Small intestine (tissue), 7 donors: ENCODE data around the gene CAMK1D. TPM values are rescaled to one million over a fixed set of nuclear protein-coding genes. Genes with fewer than 3 reads are reported as not detected.

ENCODE experiments used
- DNase-seq, 2 donors: peaks; one replicate each; pipeline versions ENCODE4 v3.0.0 to v3.0.0-alpha.2; 2013
- FAIRE-seq: peaks from 2 replicates; lab custom pipeline; 2012; peaks lifted over from hg19 to GRCh38; lab: Jason Lieb, UNC
- H3K27ac ChIP-seq, 3 donors: one replicate each; pipeline ENCODE4 v1.5.1; 2013; ENCODE audit warnings: low read length in 2 of 3, mild to moderate bottlenecking in 2 of 3, control low read depth in 1 of 3, inconsistent platforms in 1 of 3, low read depth in 1 of 3, moderate library complexity in 1 of 3
- H3K27me3 ChIP-seq, 3 donors: one replicate each; pipeline ENCODE4 v1.6.1; 2013; ENCODE audit warnings: low read length in 3 of 3, inconsistent platforms in 1 of 3; ENCODE audit not compliant: control insufficient read depth in 3 of 3, insufficient read depth in 3 of 3
- H3K36me3 ChIP-seq, 3 donors: one replicate each; pipeline ENCODE4 v1.6.1; 2013; ENCODE audit warnings: low read length in 3 of 3, inconsistent platforms in 1 of 3, low read depth in 1 of 3, mild to moderate bottlenecking in 1 of 3, moderate library complexity in 1 of 3; ENCODE audit not compliant: control insufficient read depth in 3 of 3, insufficient read depth in 2 of 3
- H3K4me1 ChIP-seq, 3 donors: one replicate each; pipeline ENCODE4 v1.6.1; 2013; ENCODE audit warnings: low read length in 2 of 3, inconsistent platforms in 1 of 3, low read depth in 1 of 3, mild to moderate bottlenecking in 1 of 3, moderate library complexity in 1 of 3; ENCODE audit not compliant: control insufficient read depth in 3 of 3, insufficient read depth in 2 of 3
- H3K4me3 ChIP-seq, 3 donors: one replicate each; pipeline ENCODE4 v1.5.1; 2013; ENCODE audit warnings: low read length in 3 of 3, control low read depth in 1 of 3, inconsistent platforms in 1 of 3, low read depth in 1 of 3, mild to moderate bottlenecking in 1 of 3, moderate library complexity in 1 of 3
- H3K9me3 ChIP-seq, 2 donors: one replicate each; pipeline ENCODE4 v1.6.1; 2013; ENCODE audit warnings: low read depth in 1 of 2, low read length in 1 of 2; ENCODE audit not compliant: control insufficient read depth in 2 of 2, insufficient read depth in 1 of 2
- WGBS, 3 donors: extraction: QIAGEN DNeasy Blood & Tissue Kit; methylation state at CpG; one replicate each; pipeline ENCODE4 v1.1.7; 2013; 5-methylcytosine and 5-hydroxymethylcytosine counted together
- polyA plus RNA-seq, 4 donors: library from polyadenylated mRNA; stranded (reverse) in 3 of 4; unstranded in 1 of 4; fragments of 200-250 nt in 3 of 4; fragments of 120-200 nt in 1 of 4; gene quantifications; one replicate each; pipeline versions ENCODE4 v1.2.1 to v1.2.3, GENCODE V29; 2013
- donor health status: healthy with polysubstance abuse.
- donor health status: control.
- donor health status: control.
- donor health status: Bipolar disorder and iron deficiency.
- donor health status: healthy.

Gene CAMK1D
- polyA plus RNA-seq, 4 donors = 0.45 to 9.7 (median 3.8) TPM

DNA sequence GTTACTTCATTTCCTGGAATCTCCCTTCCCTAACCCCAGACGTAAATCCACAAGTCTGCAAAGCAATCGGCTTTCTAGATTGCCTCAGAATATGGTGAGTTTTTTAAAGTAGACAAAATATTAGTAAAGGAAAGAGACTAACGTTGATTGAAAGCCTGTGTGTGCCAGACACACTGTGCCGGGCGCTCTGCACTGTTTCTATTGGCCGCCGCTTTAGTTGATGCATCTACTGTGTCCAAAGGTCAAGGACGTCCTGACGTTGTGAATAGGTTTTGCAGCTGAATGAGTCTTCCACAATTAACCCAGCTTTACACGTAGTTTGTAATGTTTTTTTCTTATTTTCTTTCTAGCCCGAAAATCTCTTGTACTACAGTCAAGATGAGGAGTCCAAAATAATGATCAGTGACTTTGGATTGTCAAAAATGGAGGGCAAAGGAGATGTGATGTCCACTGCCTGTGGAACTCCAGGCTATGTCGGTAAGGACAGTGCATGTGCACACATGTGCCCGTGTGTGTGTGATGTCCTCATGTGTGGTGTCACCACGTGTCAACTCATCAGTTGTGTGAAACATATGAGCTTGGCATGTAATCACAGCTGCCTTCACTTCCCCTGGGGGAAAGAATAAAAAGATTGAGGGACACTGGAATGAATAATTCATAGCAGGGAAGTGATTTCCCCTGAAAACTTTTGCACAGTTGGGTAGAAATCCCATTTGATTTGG lies 420.1 kb downstream of the CAMK1D start:
- DNase-seq (peak; percentile 10 to 34), FAIRE-seq (no peak)
- Histone ChIP-seq H3K27ac (no peak overlapping the region), H3K36me3 (peaks cover 0 to 2% (median 0%) of the 10 kb centered on the region in 3 donors), H3K4me3 (no peak overlapping the region), H3K9me3 (no peaks in the 10 kb centered on the region), H3K4me1 (no peaks in the 10 kb centered on the region), H3K27me3 (no peaks in the 10 kb centered on the region)
- WGBS, 3 donors = 72 to 77% (median 77%) methylated on average over 14 of the region's 14 CpGs

DNA sequence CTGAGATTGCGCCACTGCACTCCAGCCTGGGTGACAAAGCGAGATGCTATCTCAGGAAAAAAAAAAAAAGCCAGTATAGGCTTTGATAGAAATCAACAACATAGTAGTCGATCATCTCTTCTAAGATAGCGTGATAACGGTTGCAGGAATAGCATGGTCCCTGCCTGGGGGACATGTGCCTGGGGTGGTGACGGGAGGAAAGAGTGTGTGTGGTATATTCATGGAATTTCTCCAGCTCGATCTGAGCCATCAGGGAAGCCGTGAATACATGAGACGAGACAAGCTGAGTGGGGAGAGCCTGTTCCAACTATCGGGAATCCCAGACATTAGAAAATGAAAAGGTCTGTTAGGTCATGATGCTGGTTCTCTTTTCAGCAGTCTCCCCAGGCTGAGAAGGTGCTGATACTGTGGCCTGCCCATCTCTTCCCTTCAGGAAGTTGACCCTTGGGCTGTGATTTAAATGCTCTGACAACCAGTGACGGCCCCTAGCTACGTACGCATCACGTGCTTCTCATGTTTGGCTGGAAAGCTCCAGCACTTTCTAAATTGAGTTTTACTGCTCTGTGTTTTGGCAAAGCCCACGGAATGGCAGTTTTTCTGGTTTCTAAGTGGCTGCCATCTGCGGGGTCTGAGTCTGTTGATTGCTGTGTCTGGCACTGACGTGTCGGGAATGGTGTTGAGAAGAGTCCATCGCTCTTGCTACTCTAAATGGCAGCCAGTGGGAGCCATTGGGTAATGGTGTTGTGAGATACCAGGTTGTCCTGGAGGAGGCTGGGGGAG lies 422.8 kb downstream of the CAMK1D start:
- DNase-seq = no peak
- no peak overlapping the region for H3K4me3 ChIP-seq
- no peak for FAIRE-seq
- WGBS, 3 donors = 93 to 96% (median 93%) methylated on average over 19 of the region's 19 CpGs
- H3K27me3 ChIP-seq = no peaks in the 10 kb centered on the region
- no peaks in the 10 kb centered on the region for H3K4me1 ChIP-seq
- H3K27ac ChIP-seq = no peak overlapping the region
- no peaks in the 10 kb centered on the region for H3K9me3 ChIP-seq
- H3K36me3 ChIP-seq = peaks cover 0 to 2% (median 0%) of the 10 kb centered on the region in 3 donors

DNA sequence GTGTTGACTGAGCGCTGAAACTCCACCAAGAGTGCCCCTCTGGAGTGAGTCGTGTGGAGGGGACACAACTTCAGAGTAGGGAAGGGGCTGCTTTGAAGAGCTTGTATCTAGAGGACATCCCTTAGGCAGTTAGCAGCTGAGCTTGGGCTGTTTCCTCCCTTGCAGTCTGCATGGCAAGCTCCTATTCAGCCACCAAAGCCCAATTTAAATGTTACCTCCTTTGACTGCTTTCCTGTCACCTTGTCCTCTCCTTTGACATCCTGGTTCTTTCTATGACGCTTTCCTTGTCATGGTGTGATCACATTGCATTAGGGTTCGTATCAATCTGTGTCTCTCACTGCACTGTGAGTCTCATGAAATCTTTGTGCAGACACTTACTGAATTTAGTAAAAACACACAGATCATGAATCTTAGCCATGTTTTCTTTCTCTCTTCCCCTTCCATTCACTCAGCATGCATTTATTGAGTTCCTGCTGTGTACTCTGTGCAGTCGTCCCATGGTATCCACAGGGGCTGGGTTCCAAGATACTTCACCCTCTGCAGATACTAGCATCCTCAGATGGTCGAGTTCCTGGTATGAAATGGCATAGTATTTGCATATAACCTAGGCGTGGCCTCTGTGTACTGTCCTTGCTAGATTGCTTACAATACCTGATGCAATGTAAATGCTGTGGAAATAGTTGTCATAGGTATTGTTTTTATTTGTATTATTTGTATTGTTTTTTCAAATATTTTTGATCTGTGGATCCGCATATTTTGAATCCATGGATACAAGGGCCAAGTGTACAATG lies 423.6 kb downstream of the CAMK1D start:
- WGBS, 3 donors = 76 to 86% (median 77%) methylated on average over 8 of the region's 8 CpGs
- no peak overlapping the region for H3K27ac ChIP-seq
- peaks cover 0 to 2% (median 0%) of the 10 kb centered on the region in 3 donors for H3K36me3 ChIP-seq
- H3K4me3 ChIP-seq = no peak overlapping the region
- DNase-seq = peak in 1 of 2 donors; percentile 17
- no peaks in the 10 kb centered on the region for H3K9me3 ChIP-seq
- H3K27me3 ChIP-seq = no peaks in the 10 kb centered on the region
- H3K4me1 ChIP-seq = no peaks in the 10 kb centered on the region
- FAIRE-seq = no peak

DNA sequence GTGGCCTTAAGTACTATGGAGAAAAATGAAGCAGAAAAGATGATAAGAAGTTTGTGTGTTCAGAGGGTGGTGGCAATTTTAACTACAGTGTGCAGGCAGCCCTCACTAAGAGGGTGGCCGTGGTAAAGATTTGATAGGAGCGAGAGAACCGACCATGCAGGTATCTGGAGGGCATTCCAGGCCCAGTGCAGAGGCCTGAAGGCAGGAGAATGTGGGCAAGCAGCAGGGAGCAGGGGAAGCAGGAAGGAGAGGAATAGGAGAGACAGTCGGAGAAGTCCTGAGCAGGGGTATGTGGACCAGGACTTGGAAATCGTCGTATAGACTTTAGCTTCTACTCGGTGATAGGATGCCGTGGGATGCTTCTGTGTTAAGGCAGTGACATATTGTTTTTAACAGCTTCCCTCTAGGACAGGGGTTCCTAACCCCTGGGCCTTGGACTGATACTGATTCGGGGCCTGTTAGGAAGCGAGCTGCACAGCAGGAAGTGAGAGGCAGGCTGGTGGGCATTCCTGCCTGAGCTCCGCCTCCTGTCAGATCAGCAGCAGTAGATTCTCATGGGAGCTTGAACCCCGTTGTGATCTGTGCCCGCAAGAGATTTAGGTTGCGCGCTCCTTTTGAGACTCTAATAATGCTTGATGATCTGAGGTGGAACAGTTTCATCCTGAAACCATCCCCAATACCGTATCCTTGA lies 425.0 kb downstream of the CAMK1D start:
- Histone ChIP-seq H3K4me1 (no peaks in the 10 kb centered on the region), H3K36me3 (peaks cover 0 to 2% (median 0%) of the 10 kb centered on the region in 3 donors), H3K4me3 (no peak overlapping the region), H3K27me3 (no peaks in the 10 kb centered on the region), H3K27ac (no peak overlapping the region), H3K9me3 (no peaks in the 10 kb centered on the region)
- FAIRE-seq (no peak), DNase-seq (no peak)
- 75 to 88% (median 86%) methylated on average over 16 of the region's 16 CpGs for WGBS, 3 donors

DNA sequence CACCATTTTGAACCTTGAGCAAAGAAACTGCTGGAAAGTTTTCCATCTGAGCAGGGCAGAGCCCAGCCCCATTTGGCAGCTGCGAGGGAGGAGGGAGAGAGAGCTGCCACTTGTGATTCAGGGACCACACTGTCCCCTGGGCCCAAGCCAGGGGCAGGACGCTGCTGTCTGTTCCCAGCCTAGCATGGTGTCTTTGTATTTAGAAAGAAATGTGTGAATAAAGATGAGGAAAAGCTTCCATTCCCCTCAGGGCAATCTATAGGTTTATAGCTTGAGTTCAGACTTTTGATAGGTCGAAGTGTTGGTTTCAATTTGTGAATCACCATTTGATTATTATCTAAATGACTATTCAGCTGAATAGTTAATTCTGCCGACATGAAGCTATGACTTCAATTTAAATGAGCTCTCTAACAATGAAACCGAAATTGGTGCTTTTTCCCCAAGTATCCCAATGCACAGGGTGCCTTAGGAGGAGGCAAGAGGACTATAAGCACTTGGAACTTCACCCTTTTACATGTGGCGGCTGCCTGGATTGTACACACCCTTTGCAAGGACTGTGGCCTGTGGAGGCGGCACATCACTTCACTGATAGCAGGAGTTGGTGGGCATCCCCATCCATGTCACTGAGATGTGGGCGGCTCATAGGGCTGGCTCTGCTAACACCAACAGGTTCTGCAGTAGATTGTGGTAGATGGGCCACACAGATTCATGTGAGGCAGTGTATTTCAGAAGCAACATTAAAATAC lies 428.7 kb downstream of the CAMK1D start:
- 73 to 81% (median 76%) methylated on average over 8 of the region's 8 CpGs for WGBS, 3 donors
- Histone ChIP-seq H3K4me3 (no peak overlapping the region), H3K9me3 (no peaks in the 10 kb centered on the region), H3K27me3 (no peaks in the 10 kb centered on the region), H3K27ac (no peak overlapping the region), H3K36me3 (peaks cover 0 to 5% (median 0%) of the 10 kb centered on the region in 3 donors), H3K4me1 (no peaks in the 10 kb centered on the region)
- no peak for FAIRE-seq
- no peak for DNase-seq

DNA sequence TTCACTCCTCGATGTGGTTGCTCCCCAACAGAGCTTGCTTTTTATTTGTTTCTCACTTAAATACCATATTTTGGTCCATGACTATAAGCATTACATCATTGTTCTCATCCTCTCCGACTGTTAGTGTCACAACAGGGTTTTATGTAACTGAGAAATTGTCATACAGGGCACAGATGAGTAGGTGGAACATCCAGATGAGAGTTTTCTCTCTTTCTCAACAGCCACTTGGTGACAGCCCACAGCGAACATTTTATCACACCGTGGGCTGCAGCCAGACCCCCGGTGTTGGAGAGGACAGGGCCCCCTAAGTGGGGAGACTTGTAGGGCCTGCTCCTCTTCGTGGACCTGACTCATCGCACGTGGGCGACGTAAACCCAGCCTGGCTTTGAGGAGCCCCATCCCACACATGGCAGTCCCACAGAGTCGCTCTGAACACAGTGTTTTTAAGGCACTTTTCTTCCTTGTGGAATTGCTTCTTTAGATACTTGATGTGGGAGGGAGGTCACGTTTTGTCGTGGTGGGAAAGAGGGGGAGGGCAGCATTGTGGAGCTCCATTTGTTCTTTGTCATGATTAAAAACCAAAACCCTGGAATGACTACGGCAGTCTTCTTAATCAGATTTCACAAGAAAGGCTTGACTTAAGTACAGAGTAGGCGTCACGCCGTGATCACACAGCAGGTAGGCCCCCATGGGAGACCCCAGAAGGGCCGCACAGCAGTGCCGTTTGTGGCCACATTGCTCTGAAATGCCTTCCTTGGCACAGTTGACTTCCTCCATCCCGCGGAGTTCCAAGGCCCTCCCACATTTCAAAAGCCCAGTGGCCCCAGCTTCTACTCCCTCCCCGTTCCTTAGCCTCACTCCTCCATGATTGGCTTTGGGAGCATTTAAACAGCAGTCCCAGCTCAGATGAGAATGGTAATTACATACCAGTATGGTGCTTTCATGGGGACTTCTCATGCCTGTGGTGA lies 431.6 kb downstream of the CAMK1D start:
- WGBS, 3 donors = 83 to 94% (median 84%) methylated on average over 22 of the region's 22 CpGs
- Histone ChIP-seq H3K4me3 (no peak overlapping the region), H3K4me1 (no peaks in the 10 kb centered on the region), H3K27me3 (no peaks in the 10 kb centered on the region), H3K9me3 (no peaks in the 10 kb centered on the region), H3K27ac (no peak overlapping the region), H3K36me3 (peaks cover 0 to 5% (median 0%) of the 10 kb centered on the region in 3 donors)
- FAIRE-seq (no peak), DNase-seq (no peak)

DNA sequence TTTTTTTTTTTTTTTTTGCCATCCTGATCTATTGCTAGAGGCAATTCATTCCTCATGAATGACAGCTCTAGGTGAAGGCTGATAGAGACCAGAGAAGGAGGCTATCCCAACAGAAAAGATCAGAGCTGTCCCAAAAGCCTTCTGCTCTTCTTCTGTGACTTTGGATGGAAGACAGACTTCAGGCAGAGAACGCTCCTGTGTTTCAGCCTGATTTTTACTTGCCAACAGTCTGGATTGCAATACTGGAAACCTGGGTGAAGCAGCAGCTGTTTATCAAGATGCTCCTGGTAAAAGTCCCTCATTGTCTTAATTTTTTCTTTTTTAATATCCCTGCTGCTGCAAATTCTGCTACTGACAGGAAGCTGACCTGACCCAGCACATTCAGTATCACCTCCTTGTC lies 432.6 kb downstream of the CAMK1D start:
- FAIRE-seq = no peak
- Histone ChIP-seq H3K27ac (no peak overlapping the region), H3K4me3 (no peak overlapping the region), H3K27me3 (no peaks in the 10 kb centered on the region), H3K4me1 (no peaks in the 10 kb centered on the region), H3K36me3 (peaks cover 0 to 5% (median 0%) of the 10 kb centered on the region in 3 donors), H3K9me3 (no peaks in the 10 kb centered on the region)
- 81 to 88% (median 85%) methylated on average over 1 of the region's 1 CpG for WGBS, 3 donors
- DNase-seq = no peak
